ENCODE data around the gene MPPED1.

Gene MPPED1

GRCh38 chr22:43393132-43393843 is 18.5 kb upstream of the MPPED1 start:
- no peak for DNase-seq

- DNase-seq: peak in 1 of 2 experiments; percentile 25
Observed at GRCh38 chr22:43393844-43394474, 17.9 kb upstream of the MPPED1 start.

GRCh38 chr22:43395086-43395695 is 16.6 kb upstream of the MPPED1 start:
- peak in 1 of 2 experiments; percentile 42 for DNase-seq

GRCh38 chr22:43396321-43396933 is 15.4 kb upstream of the MPPED1 start:
- no peak for DNase-seq

DNA sequence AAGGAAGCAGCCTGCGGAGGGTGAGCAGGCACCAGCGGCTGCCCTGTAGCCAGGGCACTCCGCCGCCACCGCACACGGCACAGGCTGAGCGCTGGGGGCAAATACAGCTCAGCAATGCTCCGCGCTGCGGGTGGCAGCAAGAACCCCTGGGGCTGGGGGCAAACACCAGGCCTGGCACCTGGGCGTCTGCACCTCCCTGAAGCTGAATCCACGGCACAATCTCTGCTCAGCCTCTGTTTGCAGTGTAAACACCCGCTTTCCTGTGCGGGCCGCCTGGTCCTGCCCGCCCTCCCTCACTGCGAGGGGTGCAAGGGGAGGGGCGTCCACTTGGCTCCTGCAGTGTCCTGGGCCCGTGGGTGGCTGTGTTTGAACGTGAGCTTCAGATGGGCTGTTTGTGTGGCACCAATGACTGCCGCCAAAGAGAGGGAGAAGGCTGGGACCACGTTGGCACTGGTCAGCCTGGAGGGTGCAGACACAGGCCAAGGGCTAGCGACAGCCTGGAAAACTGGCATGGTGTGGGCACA is 14.8 kb upstream of the MPPED1 start:
- no peak for DNase-seq

GRCh38 chr22:43397766-43398165 is 14.0 kb upstream of the MPPED1 start:
- DNase-seq: no peak

DNA sequence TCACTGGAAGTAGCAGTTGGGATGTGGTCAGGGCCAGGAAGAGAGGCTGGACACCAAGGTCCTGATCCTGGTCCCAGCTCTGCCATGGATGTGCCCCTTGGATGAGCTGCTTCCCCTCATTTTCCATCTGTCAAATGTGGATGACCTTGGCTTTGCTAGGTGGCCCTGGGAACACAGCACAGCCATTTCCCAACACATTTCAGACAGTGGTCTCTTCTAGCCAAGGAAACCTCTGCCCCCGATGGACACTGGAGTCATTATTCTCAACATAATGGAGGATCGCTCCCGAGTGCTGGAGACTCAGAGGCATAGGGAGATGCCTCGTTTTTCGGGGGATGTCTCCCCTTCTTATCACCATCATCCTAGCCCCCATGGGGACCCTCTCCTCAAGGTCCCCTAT is 13.6 kb upstream of the MPPED1 start:
- DNase-seq: no peak

DNA sequence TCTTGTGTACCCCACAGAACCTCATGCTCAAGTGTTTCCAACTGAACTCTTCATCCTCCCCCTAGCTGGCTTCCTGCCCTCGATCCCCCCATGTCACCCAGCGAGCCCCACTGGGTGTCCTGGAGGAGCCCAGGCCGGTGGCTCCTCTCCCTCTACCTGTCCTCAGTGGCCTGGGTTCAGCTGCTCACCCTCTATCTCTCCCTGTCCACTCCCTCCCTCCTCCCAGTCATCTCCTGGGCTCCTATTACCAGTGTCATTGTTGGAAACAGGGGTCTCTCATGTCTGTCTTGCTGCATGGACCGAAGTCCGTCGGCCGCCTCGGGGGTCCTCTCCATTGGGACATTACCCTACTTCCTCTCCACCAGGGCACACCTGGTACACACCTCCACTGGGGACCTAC is 12.9 kb upstream of the MPPED1 start:
- DNase-seq: no peak

GRCh38 chr22:43399338-43399979 is 12.4 kb upstream of the MPPED1 start:
- no peak for DNase-seq

DNA sequence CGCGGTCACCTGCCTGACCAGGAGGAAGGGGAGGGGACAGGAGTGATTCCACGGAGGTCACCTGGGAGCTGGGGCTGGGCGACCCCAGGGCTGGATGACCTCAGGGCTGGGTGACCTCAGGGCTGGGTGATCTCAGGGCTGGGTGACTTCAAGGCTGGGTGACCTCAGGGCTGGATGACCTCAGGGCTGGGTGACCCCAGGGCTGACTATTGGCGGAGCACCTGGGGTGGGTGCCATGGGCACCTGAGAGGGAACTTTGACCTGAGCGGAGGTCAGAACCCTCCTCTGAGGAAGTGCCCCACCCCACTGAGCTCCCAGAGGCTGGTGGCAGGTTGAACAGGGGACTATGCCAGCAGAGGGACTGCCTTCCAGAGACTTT is 11.8 kb upstream of the MPPED1 start:
- DNase-seq: no peak

DNA sequence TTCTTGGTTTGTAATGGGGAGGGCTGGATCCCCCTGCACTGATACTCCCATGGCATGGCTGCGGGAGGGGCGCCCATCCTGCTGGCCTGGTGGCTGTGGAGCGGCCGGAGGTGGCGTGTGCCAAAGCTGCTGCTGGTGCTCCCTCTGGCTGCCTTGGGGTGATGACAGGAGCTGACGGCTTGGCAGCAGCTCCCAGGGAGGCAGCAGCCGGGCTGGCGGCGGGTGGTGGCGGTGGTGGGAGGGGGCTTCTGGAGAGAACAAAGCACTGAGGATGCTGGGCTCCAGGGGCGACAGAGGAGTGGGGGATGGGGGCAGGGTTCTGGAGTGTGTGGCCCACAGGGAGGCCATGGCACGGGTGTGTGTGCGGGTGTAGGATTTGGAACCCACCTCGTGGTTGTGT is 11.4 kb upstream of the MPPED1 start:
- DNase-seq: no peak

DNA sequence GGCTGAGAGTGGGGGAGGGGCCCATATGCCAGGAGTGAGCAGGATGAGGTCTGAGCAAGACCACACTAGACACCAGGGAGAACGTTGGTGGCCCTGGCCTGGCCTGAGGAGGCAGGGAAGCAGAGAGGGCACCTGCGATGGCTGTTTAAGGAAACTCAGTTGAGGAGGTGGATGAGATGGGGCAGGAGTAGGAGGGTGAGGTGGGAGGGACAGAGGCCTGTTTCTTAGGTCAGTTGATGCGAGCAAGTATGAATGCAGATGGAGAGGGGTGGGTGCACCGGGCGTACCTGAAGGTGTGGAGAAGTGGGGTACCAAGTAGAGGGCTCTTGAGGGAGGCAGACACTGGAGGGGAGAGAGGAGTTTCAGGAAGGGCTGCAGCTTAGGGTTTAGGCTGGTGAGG is 10.6 kb upstream of the MPPED1 start:
- DNase-seq: no peak

DNA sequence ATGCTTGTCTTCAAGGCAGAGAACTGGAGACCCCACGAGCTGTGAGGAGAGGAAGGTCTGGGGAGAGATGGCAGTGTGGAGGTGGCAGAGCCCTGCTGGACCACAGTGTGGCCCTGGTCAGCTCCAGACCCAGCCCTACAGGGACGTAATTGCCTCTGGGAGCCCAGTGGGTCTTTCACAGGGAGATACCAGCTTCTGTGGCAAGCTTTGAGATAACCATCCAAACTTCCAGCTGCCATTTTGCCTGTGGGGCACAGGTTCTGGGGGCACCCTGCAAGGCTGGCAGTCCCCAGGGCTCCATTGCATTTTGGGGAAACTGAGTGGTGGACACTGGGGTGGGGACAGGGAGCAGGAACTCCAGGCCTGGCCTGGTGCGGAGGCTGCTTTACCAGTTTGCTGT is 10.2 kb upstream of the MPPED1 start:
- DNase-seq: no peak

DNA sequence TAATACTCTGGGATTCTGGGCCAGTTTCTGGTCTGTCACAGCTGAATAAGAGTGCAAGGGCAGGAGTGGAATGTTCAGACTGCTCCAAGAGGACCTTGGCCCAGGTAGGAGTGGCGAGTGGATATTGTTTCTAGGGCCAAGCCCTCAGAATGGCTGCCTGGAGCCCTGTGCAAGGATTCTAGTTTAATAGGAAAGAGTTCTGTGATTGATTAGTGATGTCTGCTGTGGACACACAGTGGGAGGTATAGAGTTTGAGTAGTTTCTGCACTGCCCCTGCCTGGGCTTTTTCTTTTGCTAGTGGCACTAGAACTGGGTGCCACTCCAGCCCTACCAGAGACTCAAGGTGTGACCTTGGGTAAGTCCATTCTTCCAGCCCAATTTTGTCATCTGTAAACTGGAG is 9.7 kb upstream of the MPPED1 start:
- no peak for DNase-seq

- DNase-seq: no peak
Observed at GRCh38 chr22:43404673-43405385, 7.0 kb upstream of the MPPED1 start.

DNA sequence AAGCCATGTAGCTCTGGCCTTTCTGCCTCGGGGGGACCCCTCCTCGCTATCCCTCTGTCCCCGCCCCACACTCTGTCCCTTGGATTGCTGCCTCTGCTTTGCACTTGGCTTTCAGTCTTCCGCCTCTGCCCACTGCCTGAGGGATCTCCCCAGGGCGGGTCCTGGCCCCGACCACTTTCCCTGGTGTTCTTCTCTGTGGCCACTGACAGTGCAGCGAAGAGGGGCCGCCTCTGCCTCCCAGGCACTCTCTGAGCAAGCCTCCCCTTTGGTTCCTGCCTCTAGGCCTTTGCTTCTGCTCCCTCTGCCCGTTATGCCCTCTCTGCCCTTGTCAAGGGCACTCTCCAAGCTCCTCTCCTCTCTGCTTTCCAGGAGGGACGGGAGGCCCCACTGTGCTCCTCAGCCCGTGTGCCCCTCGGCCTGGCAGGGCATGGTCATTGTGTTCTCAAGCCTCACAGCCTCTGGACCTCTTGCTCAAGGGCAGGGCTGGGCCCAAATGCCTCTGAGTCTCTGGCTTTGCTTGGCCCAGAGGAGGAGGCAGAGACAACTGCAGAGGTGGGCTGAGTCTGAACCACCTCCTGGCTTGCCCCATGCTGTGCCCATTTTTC is 5.5 kb upstream of the MPPED1 start:
- no peak for DNase-seq

DNA sequence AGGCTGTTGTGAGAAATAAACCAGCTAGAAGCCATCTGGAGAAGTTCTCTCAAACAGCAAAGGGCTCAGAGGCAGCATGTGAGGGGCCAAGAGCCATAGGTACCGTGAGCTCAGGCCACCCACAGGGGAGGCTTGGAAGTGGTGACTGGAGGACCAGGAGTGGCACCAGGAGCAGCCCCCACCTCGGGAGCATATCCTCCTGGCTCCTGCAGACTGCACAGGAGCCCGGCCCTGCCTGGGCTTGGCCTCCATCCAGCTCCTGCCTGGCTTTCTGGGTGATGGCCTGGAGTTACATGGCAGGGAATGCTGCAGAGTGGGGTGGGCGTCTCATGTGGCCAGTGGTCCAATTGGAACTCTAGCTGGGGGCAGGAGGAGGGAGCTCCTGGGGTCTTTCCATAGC is 4.2 kb upstream of the MPPED1 start:
- DNase-seq: no peak

- no peak for DNase-seq
Observed at GRCh38 chr22:43408009-43408408, 3.8 kb upstream of the MPPED1 start.

DNA sequence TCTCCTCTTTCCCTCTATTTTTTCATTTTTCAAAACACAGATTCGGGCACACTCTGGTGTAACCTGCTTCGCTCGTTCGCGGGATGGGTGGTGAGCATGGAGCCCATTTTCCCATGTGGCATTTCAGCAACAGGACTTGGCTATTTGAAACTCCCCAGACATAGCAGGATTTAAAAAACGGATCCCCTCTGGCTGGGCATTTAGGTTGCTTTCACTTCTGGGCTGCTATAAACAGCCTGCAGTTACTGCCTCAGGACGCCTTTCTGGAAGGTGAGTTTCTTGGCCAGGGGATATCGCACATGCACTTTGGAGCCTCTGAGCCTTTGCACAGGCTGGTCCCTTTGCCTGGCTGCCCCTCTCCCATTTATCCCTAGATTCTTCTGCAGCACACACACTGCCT is 2.8 kb upstream of the MPPED1 start:
- no peak for DNase-seq

DNA sequence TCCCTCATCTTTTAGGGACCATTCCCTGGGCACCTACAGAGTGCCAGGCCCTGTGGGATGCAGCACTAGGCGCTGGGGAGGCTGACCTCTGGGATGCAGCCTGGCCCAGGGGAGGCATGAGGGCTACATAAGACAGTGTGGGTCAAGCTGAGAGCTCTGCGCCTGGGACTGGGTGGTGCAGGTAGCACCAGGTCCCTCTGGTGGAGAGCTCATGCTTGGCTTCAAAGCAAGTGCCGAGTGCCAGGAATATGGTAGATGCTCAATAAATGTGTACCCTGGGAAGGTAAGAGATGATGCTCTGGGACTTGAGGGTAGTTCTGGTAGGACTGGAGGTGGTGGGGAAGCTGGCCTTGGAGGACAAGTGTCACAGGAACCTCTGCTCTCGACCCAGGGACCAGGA is 2.0 kb upstream of the MPPED1 start:
- DNase-seq: no peak

DNA sequence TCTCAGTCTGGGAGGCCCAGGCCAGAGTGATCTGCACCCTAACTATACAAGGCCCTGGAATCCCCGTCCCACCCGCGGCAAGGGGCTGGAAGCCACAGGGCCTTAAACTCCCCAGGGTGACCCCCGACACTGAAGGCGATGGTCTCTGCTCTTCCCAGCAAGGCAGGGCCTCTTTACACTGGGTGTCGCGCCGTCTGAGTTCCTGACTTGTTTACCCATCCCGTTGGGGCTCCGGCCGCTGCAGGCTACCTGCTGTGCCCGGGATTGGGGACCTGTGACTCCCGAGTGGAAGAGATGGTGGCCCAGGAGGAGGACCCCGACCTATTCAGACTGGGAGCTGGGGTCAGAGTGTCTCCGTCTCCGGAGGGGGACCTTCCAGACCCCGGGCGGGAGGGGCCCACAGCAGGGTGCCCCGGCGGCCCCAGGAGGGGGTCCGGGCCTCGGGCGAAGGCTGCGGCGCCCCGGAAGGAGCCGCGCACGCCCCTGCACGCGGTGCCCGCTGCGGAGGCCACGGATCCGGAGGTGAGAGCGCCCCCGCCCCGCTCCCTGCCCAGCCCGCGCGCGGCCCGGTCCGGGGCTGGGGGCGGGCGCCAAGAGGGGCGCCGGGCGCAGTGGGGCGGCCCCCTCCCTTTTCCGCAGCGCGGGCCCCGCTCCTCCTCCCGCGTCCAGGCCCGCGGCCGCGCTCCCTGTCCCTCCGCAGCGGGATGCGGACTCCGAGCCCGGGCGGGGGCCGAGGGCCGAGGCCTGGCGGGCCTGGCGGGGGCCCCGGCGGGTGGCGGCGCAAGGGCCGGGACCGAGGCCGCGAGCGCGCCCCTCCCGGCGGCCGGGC is 560 bp upstream of the MPPED1 start:
- DNase-seq: no peak
